Endothelial cell of umbilical vein (primary cell): ENCODE data around the gene DNAI7.

Experiments
- EZH2 ChIP-seq: IDR thresholded peaks from 2 replicates; pipeline ENCODE4 v1.6.1; 2012; ENCODE audit warnings: borderline replicate concordance, low read depth, mild to moderate bottlenecking, moderate library complexity, low read length, inconsistent platforms; ENCODE audit not compliant: severe bottlenecking
- FOS ChIP-seq: IDR thresholded peaks from 2 replicates; pipeline ENCODE4 v1.6.1; 2011; ENCODE audit warnings: mild to moderate bottlenecking, low read length, moderate library complexity, borderline replicate concordance; ENCODE audit not compliant: insufficient read depth
- MYC ChIP-seq: IDR thresholded peaks from one replicate; pipeline ENCODE4 v1.6.1; 2011; ENCODE audit warnings: mild to moderate bottlenecking, low read depth, low read length
- POLR2A ChIP-seq: IDR thresholded peaks from 2 replicates; pipeline ENCODE4 v1.6.1; 2012; ENCODE audit warnings: low read depth, mild to moderate bottlenecking, control low read depth, low read length
- POLR2AphosphoS5 ChIP-seq: IDR thresholded peaks from 2 replicates; pipeline ENCODE4 v1.6.1; 2012; ENCODE audit warnings: low read depth, mild to moderate bottlenecking, control low read depth, low read length, moderate library complexity; ENCODE audit not compliant: insufficient read depth
- TF ChIP-seq, protein P1 (sequence below), 2 donors: IDR thresholded peaks; 1 replicate in 1 of 2; 2 replicates in 1 of 2; pipeline ENCODE4 v1.5.1; 2011; ENCODE audit warnings: low read length in 2 of 2, mild to moderate bottlenecking in 2 of 2, moderate library complexity in 2 of 2, control low read depth in 1 of 2, inconsistent platforms in 1 of 2, low read depth in 1 of 2; ENCODE audit not compliant: insufficient read depth in 1 of 2; ENCODE audit errors: extremely low read depth in 1 of 2
- TF ChIP-seq, protein P2 (sequence below): IDR thresholded peaks from 2 replicates; pipeline ENCODE4 v1.6.1; 2011; ENCODE audit not compliant: insufficient read depth, insufficient read length

DNA sequence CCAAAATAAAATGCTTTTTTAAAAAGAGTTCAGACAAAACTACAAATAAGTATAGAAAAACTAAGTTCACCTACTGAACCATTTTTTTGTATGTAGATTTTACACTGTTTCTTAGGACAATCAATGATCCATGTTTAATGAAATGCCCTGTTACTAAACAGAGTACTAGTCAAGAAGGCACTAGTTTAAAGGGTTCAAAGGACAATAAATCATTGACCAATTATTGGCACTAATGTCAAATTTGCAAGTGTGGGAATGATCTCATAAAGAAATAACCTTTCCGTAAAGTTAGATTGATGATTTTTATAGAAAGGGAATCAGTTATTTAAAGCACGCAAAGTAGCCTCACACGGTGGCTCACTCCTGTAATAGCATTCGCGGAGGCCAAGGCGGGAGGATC is 4.2 kb downstream of the DNAI7 start:
- TF ChIP-seq POLR2AphosphoS5 (no peak), MYC (no peak), EZH2 (no peak), POLR2A (no peak), FOS (no peak)
- TF ChIP-seq, protein P1, sequence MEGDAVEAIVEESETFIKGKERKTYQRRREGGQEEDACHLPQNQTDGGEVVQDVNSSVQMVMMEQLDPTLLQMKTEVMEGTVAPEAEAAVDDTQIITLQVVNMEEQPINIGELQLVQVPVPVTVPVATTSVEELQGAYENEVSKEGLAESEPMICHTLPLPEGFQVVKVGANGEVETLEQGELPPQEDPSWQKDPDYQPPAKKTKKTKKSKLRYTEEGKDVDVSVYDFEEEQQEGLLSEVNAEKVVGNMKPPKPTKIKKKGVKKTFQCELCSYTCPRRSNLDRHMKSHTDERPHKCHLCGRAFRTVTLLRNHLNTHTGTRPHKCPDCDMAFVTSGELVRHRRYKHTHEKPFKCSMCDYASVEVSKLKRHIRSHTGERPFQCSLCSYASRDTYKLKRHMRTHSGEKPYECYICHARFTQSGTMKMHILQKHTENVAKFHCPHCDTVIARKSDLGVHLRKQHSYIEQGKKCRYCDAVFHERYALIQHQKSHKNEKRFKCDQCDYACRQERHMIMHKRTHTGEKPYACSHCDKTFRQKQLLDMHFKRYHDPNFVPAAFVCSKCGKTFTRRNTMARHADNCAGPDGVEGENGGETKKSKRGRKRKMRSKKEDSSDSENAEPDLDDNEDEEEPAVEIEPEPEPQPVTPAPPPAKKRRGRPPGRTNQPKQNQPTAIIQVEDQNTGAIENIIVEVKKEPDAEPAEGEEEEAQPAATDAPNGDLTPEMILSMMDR (IDR thresholded peaks at IDR 0.05; ENCODE audit: extremely low read depth in 1 of 2, insufficient read depth in 1 of 2, low read depth in 1 of 2, low read length in 2 of 2) = no peak
- TF ChIP-seq, protein P2, sequence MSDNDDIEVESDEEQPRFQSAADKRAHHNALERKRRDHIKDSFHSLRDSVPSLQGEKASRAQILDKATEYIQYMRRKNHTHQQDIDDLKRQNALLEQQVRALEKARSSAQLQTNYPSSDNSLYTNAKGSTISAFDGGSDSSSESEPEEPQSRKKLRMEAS = no peak
